Right lobe of liver (tissue), 4 donors: Measurements from ENCODE around the gene QRICH2.

Experiments used
- CTCF ChIP-seq, 4 donors: fragments of 200-600 bp in 3 of 4; fragments of 450-650 bp in 1 of 4; IDR thresholded peaks; one replicate each; pipeline versions ENCODE4 v1.5.1 to v1.8.0; 2016 to 2022; ENCODE audit warnings: antibody characterized with exemption in 4 of 4, mild to moderate bottlenecking in 2 of 4
- POLR2A ChIP-seq: fragments of 450-650 bp; IDR thresholded peaks from one replicate; pipeline ENCODE4 v1.6.1; 2017; ENCODE audit warnings: antibody characterized with exemption, mild to moderate bottlenecking
- donor health status: DM: no; HTN: no; CAD: no.
- donor health status: DM: no; HTN: no; CAD: no.
- donor health status: DM: no; HTN: yes; CAD: no.

- no peak for TF ChIP-seq CTCF (IDR thresholded peaks at IDR 0.05)
- no peak for TF ChIP-seq POLR2A
Observed at GRCh38 chr17:76268991-76269981, 38.8 kb downstream of the QRICH2 start.
